Daoy (cell line): ENCODE data around the gene VIL1. TPM values are rescaled to one million over a fixed set of nuclear protein-coding genes. Genes with fewer than 3 reads are reported as not detected.

ENCODE experiments used
- DNase-seq: peaks from one replicate; pipeline ENCODE4 v3.0.0-alpha.2; 2015; ENCODE audit warnings: low read depth
- total RNA-seq: library from RNA; depleted of rRNA; stranded (reverse); fragments of >200 nt; shearing (Covaris generic); gene quantifications from 2 replicates; pipeline ENCODE4 v1.2.3, GENCODE V29; 2014

VIL1 gene
- total RNA-seq, 1 experiment from 2014 or later = 0.06 TPM

DNA sequence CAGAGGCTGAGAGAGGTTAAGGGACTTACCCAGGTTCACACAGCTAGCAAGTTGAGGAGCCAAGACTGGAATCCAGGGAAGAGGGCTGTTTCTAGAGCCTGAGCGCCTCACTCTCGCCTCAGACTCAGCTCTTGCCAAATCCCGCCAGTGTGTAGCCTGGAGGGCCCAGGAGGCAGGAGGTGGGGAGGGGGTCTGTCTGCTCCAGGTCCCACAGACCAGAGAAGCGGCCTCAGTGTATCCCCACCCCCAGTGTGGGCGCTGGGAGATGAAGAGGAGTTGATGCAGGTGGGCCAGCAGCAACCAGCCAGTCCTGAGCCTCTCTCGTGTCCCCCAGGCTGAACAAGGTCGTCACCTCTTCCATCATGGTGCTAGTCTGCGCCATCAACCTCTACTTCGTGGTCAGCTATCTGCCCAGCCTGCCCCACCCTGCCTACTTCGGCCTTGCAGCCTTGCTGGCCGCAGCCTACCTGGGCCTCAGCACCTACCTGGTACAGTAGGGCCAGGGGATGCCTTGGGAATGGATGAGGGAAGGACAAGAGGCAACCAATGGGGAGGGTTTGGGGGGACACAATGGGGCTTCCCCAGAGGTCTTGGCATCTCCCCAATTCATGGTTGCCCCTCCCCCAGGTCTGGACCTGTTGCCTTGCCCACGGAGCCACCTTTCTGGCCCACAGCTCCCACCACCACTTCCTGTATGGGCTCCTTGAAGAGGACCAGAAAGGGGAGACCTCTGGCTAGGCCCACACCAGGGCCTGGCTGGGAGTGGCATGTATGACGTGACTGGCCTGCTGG is 24.4 kb upstream of the VIL1 start:
- DNase-seq = no peak

DNA sequence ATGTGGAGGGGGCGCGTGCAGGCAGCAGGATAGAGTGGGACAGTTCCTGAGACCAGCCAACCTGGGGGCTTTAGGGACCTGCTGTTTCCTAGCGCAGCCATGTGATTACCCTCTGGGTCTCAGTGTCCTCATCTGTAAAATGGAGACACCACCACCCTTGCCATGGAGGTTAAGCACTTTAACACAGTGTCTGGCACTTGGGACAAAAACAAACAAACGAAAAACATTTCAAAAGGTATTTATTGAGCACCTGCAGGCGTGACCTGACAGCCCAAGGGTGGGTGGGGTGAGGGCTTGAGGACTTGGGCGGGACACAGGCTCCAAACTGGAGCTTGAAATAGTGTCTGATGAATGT is 23.9 kb upstream of the VIL1 start:
- DNase-seq = no peak

DNA sequence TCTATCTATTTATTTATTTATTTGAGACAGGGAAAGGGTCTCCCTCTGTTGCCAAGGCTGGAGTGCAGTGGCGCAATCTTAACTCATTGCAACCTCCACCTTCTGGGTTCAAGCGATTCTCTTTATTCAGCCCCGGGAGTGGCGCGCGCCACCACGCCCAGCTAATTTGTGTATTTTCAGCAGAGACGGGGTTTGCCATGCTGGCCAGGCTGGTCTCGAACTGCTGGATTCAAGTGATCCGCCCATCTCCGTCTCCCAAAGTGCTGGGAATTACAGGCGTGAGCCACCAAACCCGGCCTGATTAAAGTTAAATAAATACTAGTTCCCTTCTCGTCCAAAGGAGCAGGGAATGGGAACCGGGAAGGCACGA is 23.5 kb upstream of the VIL1 start:
- DNase-seq = peak; percentile 32

DNA sequence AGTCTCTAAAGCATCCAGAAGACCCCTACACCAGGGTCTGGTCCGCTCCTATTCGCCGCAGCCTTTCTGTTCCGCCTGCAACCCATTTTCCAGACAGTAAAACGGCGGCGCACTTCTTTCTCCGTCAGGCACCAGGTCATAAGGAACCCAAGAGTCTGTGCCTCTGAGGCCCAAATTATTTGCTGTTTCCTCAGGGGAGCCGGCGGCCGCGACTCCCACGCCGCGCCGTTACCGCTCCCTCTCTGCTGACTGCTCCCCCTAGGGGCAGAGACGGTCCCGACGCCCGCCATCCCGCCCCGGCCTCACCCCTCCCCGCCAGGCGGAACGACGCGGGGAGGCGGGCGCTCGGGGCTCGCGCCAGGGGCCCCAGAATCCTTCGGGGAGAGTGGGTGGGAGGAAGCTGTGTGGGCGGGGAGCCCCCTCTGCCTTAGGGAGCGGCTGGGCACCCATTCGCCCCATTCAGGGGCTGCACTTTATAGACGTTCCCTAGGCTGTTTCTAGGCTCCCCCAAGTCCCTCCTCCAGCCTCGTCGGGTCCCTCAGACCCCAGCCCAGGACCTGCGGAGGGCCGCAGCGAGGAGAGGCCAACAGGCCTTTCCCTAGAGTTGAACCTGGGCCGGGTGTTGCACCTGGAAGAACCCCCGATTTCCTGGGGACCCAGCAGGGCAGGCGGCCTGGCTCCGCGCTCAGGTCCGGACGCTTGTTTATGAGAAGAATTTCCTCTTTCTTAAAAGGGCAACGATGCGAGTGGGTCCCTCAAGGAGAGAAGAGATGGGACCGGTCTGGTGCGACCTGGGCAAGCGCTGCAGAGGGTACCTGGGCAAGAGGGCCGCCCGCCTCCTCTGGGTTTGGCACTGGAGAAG is 22.9 kb upstream of the VIL1 start:
- DNase-seq = peak; percentile 95

DNA sequence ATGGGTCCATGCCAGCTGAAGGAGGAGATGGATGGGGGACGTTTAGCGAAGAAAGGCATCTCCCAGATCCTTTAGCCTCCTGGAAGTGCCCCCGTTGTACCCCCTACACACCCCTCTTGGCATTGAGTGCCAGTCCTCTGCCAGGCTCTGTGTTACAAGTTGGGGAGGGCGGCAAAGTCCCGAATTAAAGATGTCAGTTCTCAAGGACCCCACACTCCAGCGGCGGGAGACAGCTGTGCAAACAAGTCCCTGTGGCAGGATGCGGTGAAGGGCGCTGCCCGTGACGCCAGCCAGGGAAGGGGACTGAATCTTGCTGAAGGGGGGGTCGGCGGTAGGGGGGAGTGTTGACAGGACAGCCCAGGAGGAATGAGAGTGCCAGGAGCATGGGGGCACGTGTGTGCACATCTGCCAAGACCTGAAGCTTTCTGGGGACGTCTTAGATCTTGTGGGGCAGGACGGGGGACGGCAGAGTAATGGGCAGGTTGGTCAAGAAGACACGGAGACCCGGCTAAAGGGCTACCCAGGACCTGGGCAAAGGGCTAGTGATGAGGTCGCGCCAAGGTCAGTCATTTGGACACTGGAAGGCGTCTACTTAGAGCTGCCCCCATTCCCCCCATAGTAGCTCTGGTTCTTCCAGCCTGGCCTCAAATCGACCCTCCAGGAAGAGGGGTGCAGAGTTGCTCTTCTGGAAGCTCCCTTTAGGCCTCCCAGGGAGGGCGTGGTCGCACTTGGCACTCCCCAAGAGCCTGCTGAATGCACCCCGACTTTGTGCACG is 22.0 kb upstream of the VIL1 start:
- peak; percentile 90 for DNase-seq

DNA sequence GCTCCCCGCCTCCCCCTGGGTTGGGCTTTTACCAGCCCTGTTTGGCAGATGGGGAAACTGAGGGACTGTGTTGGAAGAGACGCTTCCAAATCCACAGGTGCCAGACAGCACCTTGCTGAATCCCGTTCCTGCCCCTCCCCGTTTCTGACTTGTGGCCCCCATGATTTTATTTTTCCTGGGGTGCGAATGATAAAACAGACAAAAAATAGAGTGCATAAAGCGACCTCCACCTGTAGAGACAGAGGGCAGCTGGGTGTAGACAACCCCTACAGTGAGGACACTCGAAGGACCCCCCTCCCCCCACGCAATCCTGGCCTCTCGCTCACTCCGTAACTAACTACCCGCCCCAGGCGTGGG is 21.5 kb upstream of the VIL1 start:
- no peak for DNase-seq

DNA sequence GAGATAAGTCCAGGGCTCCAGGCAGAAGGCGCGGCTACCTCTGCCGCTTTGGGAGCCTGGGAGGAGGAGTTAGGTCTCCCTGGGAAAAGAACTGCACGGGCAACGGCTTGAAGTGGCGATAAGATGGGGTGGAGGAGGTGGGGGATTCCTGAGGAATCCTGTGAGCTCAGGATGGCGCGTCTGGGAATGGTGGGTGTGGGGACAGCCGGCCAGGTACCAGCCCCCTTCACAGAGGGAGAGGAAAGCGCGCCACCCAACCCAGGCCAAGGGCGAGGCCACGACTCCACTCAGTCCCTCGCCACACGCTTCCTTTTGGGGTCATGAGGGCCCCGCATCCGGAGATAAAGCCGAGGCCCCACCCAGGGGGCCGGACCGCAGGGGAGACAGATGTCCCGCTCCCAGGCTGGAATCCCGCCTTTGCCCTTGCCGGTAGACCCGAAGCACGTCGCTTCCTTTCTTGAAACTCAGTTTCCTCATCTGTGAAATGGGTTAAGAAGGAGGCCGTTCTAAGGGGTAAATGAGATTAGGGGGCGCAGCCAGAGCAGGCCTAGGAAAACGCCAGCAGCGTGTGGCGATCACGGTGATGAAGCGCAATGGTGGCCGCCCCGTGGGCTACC is 21.0 kb upstream of the VIL1 start:
- peak; percentile 85 for DNase-seq

DNA sequence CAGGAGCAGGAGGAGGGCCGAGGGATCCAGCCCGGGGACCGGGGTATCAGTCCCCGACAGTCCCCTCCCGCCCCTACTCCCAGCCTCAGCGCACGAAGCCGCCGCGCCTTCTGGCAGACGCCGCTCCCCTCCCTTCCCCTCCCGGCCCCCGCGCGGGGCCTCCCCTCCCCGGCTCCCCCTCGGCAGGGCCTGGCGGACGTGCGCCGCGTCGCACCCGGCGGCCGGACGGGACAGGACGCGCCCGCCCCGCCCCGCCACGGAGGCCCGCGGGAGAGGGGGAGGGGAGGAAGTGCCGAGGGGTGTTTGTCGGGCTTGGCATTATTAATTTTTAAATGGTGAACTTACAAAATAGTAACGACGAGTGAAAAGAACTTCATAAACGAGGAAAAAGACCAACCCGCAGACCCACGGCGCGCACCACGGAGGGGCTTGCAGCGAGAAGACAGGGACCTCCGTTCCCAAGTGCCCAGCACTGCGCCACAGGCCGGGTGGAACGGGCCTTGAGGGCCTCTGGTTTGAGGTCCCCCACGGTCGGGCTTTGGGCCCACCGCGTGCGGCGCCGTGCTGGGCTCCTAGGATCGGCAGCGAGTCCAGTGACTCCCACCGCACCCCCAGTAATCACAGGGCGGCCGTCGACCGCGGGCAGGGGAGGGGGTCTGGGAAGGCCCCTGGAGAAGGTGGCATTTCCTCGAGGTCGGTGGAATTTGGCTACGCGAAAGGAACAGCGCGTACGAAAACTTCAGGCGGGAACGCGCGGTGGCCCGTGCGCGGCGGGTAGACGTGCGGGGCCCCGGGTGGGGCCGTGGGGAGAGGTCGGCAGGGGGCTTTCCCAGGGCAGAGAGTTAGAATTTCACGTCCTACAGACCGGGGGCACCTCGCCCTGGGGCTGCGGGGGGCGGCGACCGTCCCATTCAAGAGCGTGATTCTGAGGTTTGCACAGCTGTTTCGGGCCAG is 20.2 kb upstream of the VIL1 start:
- peak; percentile 71 for DNase-seq

DNA sequence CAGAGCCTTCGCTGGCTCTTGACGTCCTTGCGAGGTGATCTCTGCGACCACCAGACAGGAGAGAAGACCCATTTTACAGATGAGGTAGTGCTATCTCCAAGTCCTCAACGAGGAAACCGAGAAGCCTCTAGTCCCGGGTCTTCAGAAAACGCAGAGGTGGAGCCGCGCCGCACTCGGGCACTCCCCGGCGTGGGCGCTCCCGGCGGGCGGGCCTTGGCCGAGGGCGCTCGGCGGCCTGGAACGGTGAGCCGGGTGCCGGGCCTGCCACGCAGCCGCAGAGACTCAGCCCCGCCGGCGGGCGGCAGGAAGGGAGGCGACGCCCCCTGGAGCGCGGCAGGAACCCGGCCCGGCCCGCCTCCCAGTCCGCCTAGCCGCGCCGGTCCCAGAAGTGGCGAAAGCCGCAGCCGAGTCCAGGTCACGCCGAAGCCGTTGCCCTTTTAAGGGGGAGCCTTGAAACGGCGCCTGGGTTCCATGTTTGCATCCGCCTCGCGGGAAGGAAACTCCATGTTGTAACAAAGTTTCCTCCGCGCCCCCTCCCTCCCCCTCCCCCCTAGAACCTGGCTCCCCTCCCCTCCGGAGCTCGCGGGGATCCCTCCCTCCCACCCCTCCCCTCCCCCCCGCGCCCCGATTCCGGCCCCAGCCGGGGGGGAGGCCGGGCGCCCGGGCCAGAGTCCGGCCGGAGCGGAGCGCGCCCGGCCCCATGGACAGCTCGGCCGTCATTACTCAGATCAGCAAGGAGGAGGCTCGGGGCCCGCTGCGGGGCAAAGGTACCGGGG is 19.3 kb upstream of the VIL1 start, which contains the start of gene CTDSP1:
Gene CTDSP1 (plus strand): TSS at position 478 of the 776 bp plus-strand sequence. CDS start 223 bp downstream, at position 701.
- peak; percentile 97 for DNase-seq

DNA sequence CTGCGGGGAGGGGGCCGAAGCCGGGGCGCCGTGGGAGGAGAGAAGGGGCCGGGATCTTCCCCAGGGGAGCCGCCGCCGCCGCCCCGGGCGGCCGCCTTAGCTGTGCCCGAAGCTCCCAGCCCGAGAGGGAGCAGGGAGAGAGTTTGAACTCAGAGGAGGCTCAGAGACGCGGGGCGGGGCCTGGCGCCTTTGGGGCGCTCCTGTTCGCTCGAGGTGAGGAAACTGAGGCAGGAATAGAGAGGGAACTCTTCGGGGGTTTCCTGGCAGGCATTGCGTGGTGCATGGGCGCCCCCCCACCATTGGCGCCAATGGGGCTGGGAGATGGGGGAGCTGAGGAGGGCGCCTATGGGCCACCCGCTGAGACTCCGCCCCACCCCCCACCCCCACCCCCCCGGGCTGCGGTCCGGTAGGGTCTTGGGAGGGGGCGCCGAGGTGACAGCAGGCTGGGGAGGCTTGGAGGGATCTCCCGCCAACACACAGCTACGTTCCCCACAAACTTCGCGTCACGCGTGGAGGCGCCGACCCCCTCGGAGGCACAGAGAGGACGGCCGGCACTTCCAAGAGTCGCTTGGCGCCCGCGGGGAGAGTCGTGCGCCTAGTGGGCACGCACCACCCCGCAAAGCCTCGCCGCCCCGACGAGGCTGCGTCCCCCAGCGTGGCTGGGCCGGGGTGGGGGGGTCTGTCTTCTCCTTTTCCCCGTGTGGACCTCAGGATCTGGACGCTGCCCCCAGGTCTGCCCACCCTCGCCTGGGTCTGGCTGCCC is 18.6 kb upstream of the VIL1 start:
- DNase-seq = peak; percentile 34

DNA sequence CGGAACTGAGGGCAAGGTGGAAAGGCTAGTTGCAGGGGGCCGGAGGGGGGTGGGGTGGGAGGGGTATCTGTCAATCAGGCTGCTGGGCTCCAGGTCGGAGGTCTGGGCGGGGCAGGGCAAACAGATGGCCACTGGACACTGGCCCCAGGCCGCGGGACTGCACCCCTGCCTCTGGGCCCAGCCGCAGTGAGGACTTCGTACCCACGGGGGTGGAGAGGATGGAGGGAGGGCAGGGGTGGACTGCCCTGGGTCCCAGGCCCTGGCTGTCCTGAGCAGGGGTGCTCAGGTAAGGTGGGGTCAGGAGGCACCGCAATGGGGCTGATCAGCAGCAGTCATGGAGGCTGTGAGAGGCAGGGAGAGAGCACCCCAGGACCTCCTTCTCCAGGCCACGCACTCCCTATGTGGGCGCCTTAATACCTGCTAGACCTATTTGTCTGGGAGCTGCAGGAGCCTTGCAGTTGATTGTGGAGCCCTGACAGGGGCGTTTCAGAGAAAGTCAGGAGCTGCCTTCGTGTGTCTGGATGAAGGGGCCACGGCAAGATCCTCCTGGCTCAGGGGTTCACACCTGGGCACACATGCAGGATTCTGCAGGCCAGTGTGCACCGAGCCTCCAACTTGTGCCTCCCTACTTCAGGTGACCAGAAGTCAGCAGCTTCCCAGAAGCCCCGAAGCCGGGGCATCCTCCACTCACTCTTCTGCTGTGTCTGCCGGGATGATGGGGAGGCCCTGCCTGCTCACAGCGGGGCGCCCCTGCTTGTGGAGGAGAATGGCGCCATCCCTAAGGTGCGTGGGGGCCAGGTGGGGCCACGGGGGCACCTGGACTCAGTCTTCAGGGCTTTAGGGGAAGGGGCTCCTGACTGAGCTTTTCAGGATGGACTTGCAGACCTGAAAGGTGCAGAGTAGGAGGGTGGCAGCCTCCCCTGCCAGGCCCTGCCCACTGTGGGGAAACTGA is 17.7 kb upstream of the VIL1 start:
- no peak for DNase-seq

DNA sequence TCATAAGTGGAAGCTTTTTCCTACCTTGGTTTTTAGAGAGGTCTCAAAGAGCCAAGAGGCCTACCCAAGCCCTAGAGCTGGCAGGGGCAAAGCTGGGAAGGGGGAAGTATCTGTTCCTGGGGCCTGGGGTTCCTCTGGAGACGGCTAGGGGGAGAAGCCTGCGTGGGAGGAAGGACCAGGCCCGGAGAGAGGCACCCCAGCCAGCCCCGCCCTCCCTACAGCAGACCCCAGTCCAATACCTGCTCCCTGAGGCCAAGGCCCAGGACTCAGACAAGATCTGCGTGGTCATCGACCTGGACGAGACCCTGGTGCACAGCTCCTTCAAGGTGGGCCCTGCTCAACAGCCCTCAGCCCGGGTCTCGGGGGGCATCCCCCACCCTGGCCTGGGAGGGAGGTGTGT is 17.0 kb upstream of the VIL1 start:
- DNase-seq = no peak

DNA sequence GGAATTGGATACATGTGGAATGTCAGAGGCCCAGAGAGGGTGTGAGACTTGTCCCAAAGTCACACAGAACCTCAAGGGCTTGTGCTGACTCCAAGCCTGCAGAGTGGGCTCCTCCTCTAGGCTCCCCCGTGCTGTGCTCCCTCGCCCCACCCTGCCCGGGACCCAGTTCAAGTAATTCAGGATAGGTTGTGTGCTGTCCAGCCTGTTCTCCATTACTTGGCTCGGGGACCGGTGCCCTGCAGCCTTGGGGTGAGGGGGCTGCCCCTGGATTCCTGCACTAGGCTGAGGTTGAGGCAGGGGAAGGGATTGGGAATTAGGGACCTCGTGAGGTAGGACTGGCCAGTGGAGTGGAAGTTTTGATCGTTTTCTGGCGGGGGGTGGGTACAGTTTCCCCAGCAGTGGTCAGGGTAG is 16.4 kb upstream of the VIL1 start:
- no peak for DNase-seq

DNA sequence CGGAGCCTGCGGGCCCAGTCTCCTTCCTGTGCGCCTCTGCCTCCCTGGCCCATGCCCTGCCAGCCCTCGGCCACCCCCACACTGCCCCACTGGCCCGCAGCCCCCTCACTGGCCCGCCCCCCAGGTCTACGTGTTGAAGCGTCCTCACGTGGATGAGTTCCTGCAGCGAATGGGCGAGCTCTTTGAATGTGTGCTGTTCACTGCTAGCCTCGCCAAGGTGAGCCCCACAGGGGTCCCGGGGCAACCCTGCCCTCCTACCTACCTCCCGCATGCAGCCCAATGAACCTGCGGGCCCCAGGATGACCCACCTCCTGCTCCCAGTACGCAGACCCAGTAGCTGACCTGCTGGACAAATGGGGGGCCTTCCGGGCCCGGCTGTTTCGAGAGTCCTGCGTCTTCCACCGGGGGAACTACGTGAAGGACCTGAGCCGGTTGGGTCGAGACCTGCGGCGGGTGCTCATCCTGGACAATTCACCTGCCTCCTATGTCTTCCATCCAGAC is 16.0 kb upstream of the VIL1 start:
- DNase-seq = no peak

DNA sequence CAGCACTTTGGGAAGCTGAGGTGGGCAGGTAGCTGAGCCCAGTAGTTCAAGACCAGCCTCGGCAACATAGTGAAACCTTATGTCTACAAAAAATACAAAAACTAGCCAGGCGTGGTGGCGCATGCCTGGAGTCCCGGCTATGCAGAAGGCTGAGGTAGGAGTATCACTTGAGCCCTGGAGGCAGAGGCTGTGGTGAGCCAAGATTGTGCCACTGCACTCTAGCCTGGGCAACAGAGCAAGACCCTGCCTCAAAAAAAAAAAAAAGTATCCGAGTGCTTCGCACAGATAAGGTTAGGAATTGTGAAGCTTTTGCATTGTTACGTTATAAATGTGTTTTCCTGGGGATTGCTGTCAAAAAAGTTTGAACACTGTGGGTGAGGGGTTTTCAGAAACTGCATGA is 15.1 kb upstream of the VIL1 start:
- no peak for DNase-seq

DNA sequence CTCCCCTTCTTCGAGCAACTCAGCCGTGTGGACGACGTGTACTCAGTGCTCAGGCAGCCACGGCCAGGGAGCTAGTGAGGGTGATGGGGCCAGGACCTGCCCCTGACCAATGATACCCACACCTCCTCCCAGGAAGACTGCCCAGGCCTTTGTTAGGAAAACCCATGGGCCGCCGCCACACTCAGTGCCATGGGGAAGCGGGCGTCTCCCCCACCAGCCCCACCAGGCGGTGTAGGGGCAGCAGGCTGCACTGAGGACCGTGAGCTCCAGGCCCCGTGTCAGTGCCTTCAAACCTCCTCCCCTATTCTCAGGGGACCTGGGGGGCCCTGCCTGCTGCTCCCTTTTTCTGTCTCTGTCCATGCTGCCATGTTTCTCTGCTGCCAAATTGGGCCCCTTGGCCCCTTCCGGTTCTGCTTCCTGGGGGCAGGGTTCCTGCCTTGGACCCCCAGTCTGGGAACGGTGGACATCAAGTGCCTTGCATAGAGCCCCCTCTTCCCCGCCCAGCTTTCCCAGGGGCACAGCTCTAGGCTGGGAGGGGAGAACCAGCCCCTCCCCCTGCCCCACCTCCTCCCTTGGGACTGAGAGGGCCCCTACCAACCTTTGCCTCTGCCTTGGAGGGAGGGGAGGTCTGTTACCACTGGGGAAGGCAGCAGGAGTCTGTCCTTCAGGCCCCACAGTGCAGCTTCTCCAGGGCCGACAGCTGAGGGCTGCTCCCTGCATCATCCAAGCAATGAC is 14.4 kb upstream of the VIL1 start:
- no peak for DNase-seq

DNA sequence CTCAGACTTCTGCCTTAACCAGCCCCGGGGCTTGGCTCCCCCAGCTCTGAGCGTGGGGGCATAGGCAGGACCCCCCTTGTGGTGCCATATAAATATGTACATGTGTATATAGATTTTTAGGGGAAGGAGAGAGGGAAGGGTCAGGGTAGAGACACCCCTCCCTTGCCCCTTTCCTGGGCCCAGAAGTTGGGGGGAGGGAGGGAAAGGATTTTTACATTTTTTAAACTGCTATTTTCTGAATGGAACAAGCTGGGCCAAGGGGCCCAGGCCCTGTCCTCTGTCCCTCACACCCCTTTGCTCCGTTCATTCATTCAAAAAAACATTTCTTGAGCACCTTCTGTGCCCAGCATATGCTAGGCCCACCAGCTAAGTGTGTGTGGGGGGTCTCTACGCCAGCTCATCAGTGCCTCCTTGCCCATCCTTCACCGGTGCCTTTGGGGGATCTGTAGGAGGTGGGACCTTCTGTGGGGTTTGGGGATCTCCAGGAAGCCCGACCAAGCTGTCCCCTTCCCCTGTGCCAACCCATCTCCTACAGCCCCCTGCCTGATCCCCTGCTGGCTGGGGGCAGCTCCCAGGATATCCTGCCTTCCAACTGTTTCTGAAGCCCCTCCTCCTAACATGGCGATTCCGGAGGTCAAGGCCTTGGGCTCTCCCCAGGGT is 13.7 kb upstream of the VIL1 start:
- no peak for DNase-seq
